ENCODE measurements around the gene PLCH1. TPM values are rescaled to one million over a fixed set of nuclear protein-coding genes. Genes with fewer than 3 reads are reported as not detected.

The PLCH1 gene
- total RNA-seq, 1 experiment from 2014 or later = 3.1 TPM

- Histone ChIP-seq H3K4me1 (ENCODE audit: insufficient read depth, low read length, poor library complexity, severe bottlenecking) (no peaks in the 10 kb centered on the region), H3K36me3 (ENCODE audit: insufficient read depth, low read length, poor library complexity, severe bottlenecking) (no peaks in the 10 kb centered on the region), H3K27me3 (replicated peaks; ENCODE audit: insufficient read depth, low read depth, low read length, poor library complexity) (no peaks in the 10 kb centered on the region), H3K4me3 (ENCODE audit: low read depth, low read length, poor library complexity, severe bottlenecking) (no peak overlapping the region), H3K27ac (ENCODE audit: low read depth, low read length, poor library complexity, severe bottlenecking) (no peak overlapping the region), H3K9me3 (ENCODE audit: low read depth, low read length, poor library complexity, severe bottlenecking) (no peaks in the 10 kb centered on the region)
- intact Hi-C loops (cut with micrococcal nuclease; ENCODE audit: unreplicated experiment) = no loop called here
- no TSS peak for BruUV-seq (replicated peaks)
- POLR2A ChIA-PET (ENCODE audit: low non-redundant PET) = no interaction called here
- no peak for DNase-seq (ENCODE audit: low spot score)
- CTCF ChIA-PET = no interaction called here
- TF ChIP-seq CTCF (conservative IDR thresholded peaks at IDR 0.05; ENCODE audit: low read depth, low read length) (no peak), EZH2 (IDR thresholded peaks at IDR 0.05; ENCODE audit: borderline replicate concordance, low read depth, low read length, poor library complexity, severe bottlenecking) (no peak)
Measured at GRCh38 chr3:155448531-155448930, 296.3 kb downstream of the PLCH1 start.

DNA sequence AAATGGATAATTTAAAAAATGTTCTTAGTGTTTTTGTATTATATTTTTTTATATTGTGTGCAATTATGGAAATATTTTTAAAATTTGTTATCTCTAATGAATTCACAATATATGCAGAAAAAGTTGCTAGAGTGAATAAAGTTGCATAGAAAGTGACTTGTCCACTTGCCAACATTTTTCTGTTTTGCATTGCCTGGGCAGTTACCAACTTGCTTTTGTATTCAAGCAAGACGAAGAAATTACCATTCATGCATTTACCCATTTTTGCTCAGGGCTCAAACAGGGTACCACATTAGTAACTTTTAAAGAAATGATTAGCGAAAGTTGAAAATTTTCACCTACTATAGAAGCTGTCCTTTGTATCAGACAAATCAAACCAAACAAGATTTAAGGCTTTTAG, 298.5 kb downstream of the PLCH1 start:
- no peak for TF ChIP-seq EZH2 (IDR thresholded peaks at IDR 0.05; ENCODE audit: borderline replicate concordance, low read depth, low read length, poor library complexity, severe bottlenecking)
- TF ChIP-seq CTCF (conservative IDR thresholded peaks at IDR 0.05; ENCODE audit: low read depth, low read length) = no peak
- intact Hi-C loops (cut with micrococcal nuclease; ENCODE audit: unreplicated experiment) = no loop called here
- Histone ChIP-seq H3K27me3 (replicated peaks; ENCODE audit: insufficient read depth, low read depth, low read length, poor library complexity) (no peaks in the 10 kb centered on the region), H3K4me1 (ENCODE audit: insufficient read depth, low read length, poor library complexity, severe bottlenecking) (no peaks in the 10 kb centered on the region), H3K4me3 (ENCODE audit: low read depth, low read length, poor library complexity, severe bottlenecking) (no peak overlapping the region), H3K27ac (ENCODE audit: low read depth, low read length, poor library complexity, severe bottlenecking) (no peak overlapping the region), H3K36me3 (ENCODE audit: insufficient read depth, low read length, poor library complexity, severe bottlenecking) (no peaks in the 10 kb centered on the region), H3K9me3 (ENCODE audit: low read depth, low read length, poor library complexity, severe bottlenecking) (no peaks in the 10 kb centered on the region)
- DNase-seq (ENCODE audit: low spot score) = no peak
- BruUV-seq (replicated peaks) = no TSS peak
- ChIA-PET CTCF (no interaction called here), POLR2A (ENCODE audit: low non-redundant PET) (interaction anchor here (0.7 kb wide), 1 partner anchor 634 kb away, joined by 6 read pairs; no protein-coding TSS in a partner anchor)

DNA sequence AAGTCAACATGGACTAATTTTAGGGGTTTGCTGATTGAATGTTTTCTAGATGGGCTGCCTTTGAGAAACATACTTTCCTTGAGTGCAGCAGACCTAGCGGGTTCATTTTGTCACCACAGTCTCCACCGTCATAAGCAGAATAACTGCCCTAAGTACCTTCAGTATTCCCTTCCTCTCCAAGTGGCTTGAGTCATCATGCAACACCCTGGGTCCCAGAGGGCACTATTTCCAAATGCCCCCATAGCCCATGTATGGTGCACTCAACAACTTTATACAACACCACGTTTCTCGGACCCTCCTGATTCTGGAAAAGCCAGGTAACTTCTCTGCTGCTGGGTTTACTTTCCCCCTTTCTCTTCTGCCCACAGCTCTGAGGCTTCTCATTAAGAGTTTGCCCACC, 300.1 kb downstream of the PLCH1 start:
- ChIA-PET CTCF (no interaction called here), POLR2A (ENCODE audit: low non-redundant PET) (no interaction called here)
- intact Hi-C loops (cut with micrococcal nuclease; ENCODE audit: unreplicated experiment) = no loop called here
- H3K36me3 ChIP-seq (ENCODE audit: insufficient read depth, low read length, poor library complexity, severe bottlenecking) = no peaks in the 10 kb centered on the region
- DNase-seq (ENCODE audit: low spot score) = no peak
- TF ChIP-seq EZH2 (IDR thresholded peaks at IDR 0.05; ENCODE audit: borderline replicate concordance, low read depth, low read length, poor library complexity, severe bottlenecking) = no peak
- TF ChIP-seq CTCF (conservative IDR thresholded peaks at IDR 0.05; ENCODE audit: low read depth, low read length) = no peak
- no peaks in the 10 kb centered on the region for H3K4me1 ChIP-seq (ENCODE audit: insufficient read depth, low read length, poor library complexity, severe bottlenecking)
- H3K9me3 ChIP-seq (ENCODE audit: low read depth, low read length, poor library complexity, severe bottlenecking) = no peaks in the 10 kb centered on the region
- no peak overlapping the region for H3K27ac ChIP-seq (ENCODE audit: low read depth, low read length, poor library complexity, severe bottlenecking)
- no TSS peak for BruUV-seq (replicated peaks)
- no peaks in the 10 kb centered on the region for H3K27me3 ChIP-seq (replicated peaks; ENCODE audit: insufficient read depth, low read depth, low read length, poor library complexity)
- no peak overlapping the region for H3K4me3 ChIP-seq (ENCODE audit: low read depth, low read length, poor library complexity, severe bottlenecking)

Data from A673 (cell line).